Hepatocyte (in vitro differentiated cells): ENCODE measurements around the gene PLAC8. TPM values are rescaled to one million over a fixed set of nuclear protein-coding genes. Genes with fewer than 3 reads are reported as not detected.
"Not testable (repeated sequence)": the region's sequence is repeated elsewhere in the genome, so short reads cannot be mapped to it uniquely, and the experiment has no call there.

Source experiments
- DNase-seq: peaks from one replicate; pipeline ENCODE4 v3.0.0-alpha.2; 2016; ENCODE audit warnings: low spot score
- H2AFZ ChIP-seq: fragments of 200-600 bp; sonication (generic); 2 replicates; pipeline ENCODE4 v1.6.0; 2016; ENCODE audit warnings: antibody characterized with exemption, mild to moderate bottlenecking
- H3K27ac ChIP-seq: fragments of 200-600 bp; sonication (generic); 2 replicates; pipeline ENCODE4 v1.5.1; 2016; ENCODE audit warnings: mild to moderate bottlenecking
- H3K27me3 ChIP-seq: fragments of 200-600 bp; sonication (generic); 2 replicates; pipeline ENCODE4 v1.6.1; 2016
- H3K36me3 ChIP-seq: fragments of 200-600 bp; sonication (generic); replicated peaks from 2 replicates; pipeline ENCODE4 v1.5.1; 2016; ENCODE audit warnings: low read depth; ENCODE audit not compliant: insufficient read depth
- H3K4me1 ChIP-seq: fragments of 200-600 bp; sonication (generic); 2 replicates; pipeline ENCODE4 v1.5.1; 2016; ENCODE audit warnings: mild to moderate bottlenecking, moderate library complexity; ENCODE audit not compliant: insufficient read depth
- H3K4me2 ChIP-seq: fragments of 200-600 bp; sonication (generic); 2 replicates; pipeline ENCODE4 v1.6.0; 2016
- H3K4me3 ChIP-seq: fragments of 200-600 bp; sonication (generic); 2 replicates; pipeline ENCODE4 v1.5.1; 2016; ENCODE audit warnings: mild to moderate bottlenecking
- H3K79me2 ChIP-seq: fragments of 200-600 bp; sonication (generic); 2 replicates; pipeline ENCODE4 v1.6.0; 2017; ENCODE audit warnings: mild to moderate bottlenecking
- H3K9me2 ChIP-seq: fragments of 200-600 bp; sonication (generic); replicated peaks from 2 replicates; pipeline ENCODE4 v1.6.0; 2017; ENCODE audit warnings: mild to moderate bottlenecking; ENCODE audit not compliant: insufficient read depth
- H3K9me3 ChIP-seq: fragments of 200-600 bp; sonication (generic); 2 replicates; pipeline ENCODE4 v1.5.1; 2016; ENCODE audit warnings: low read depth, mild to moderate bottlenecking
- H4K20me1 ChIP-seq: fragments of 200-600 bp; sonication (generic); 2 replicates; pipeline ENCODE4 v1.6.0; 2016; ENCODE audit warnings: mild to moderate bottlenecking; ENCODE audit not compliant: insufficient read depth, poor library complexity, severe bottlenecking
- CTCF ChIP-seq: fragments of 200-600 bp; sonication (generic); IDR thresholded peaks from 2 replicates; pipeline ENCODE4 v1.5.1; 2016; ENCODE audit warnings: antibody characterized with exemption, mild to moderate bottlenecking; ENCODE audit not compliant: poor library complexity
- EZH2 ChIP-seq: fragments of 200-600 bp; sonication (generic); IDR thresholded peaks from 2 replicates; pipeline ENCODE4 v1.6.1; 2016; ENCODE audit warnings: antibody characterized with exemption, mild to moderate bottlenecking, borderline replicate concordance
- EZH2phosphoT487 ChIP-seq: fragments of 200-600 bp; sonication (generic); IDR thresholded peaks from one replicate; pipeline ENCODE4 v1.6.1; 2018; ENCODE audit warnings: antibody characterized with exemption, mild to moderate bottlenecking, low read depth, moderate library complexity; ENCODE audit not compliant: unreplicated experiment, severe bottlenecking
- WGBS: methylation state at CpG from one replicate; pipeline ENCODE4 v1.1.6; 2016; ENCODE audit warnings: low lambda C conversion rate; ENCODE audit errors: missing lambda C conversion rate; 5-methylcytosine and 5-hydroxymethylcytosine counted together
- polyA plus RNA-seq: library from polyadenylated mRNA; unstranded; fragments of >200 nt; fragmentation: Nextera tagmentation; extraction: Ambion mirVana; gene quantifications from 2 replicates; pipeline ENCODE4 v1.2.1, GENCODE V29; 2016
- total RNA-seq: library from RNA; depleted of rRNA; stranded (reverse); fragments of >200 nt; gene quantifications from 2 replicates; pipeline ENCODE4 v1.2.3, GENCODE V29; 2014

Gene PLAC8
- total and polyA plus RNA-seq, 2 experiments from 2014 or later, result 14.2 to 16.6 TPM

DNA sequence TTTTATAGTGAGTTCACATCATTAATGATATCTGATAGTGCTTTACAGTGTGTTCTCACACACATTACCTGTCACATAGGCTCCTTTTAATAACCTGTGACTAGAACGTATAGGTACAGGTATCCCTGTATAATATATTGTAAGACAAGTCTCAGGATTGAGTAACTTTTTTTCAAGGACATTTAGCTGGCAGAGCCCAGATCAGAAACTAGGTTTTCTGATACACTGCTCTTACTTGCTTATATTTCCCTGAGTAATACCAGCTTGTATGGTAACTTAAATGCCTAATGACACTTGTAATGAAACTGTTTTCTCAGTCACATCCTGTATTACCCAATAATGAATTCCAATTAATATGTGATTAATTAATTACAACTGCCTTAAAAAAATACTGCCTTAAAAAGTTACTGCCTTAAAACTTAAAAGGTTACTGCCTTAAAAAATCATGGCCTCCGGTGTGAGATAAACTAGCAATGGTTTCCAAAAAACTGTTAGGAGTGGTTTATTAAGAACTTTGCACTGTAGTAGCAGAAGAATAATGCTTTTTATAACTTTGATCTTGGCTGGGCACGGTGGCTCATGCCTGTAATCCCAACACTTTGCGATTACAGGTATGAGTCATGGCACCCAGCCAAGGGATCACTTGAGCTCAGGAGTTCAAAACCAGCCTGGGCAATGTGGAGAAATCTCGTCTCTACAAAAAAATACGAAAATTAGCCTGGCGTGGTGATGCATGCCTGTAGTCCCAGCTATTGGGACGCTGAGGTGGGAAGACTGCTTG lies 67.6 kb downstream of the PLAC8 start:
- H3K4me3 ChIP-seq, result no peak overlapping the region
- TF ChIP-seq CTCF, result no peak
- no peak for TF ChIP-seq EZH2phosphoT487
- TF ChIP-seq EZH2, result no peak
- no peaks in the 10 kb centered on the region for H3K4me1 ChIP-seq
- H3K27me3 ChIP-seq, result no peaks in the 10 kb centered on the region
- H3K27ac ChIP-seq, result no peak overlapping the region
- no peak for DNase-seq
- H3K79me2 ChIP-seq, result peaks cover 38% of the 10 kb centered on the region
- H3K9me2 ChIP-seq, result no peaks in the 10 kb centered on the region
- H3K4me2 ChIP-seq, result no peak overlapping the region
- 89% methylated on average over 8 of the region's 8 CpGs for WGBS
- peaks cover 4% of the 10 kb centered on the region for H4K20me1 ChIP-seq
- no peaks in the 10 kb centered on the region for H3K36me3 ChIP-seq
- no peaks in the 10 kb centered on the region for H3K9me3 ChIP-seq
- H2AFZ ChIP-seq, result no peak overlapping the region

DNA sequence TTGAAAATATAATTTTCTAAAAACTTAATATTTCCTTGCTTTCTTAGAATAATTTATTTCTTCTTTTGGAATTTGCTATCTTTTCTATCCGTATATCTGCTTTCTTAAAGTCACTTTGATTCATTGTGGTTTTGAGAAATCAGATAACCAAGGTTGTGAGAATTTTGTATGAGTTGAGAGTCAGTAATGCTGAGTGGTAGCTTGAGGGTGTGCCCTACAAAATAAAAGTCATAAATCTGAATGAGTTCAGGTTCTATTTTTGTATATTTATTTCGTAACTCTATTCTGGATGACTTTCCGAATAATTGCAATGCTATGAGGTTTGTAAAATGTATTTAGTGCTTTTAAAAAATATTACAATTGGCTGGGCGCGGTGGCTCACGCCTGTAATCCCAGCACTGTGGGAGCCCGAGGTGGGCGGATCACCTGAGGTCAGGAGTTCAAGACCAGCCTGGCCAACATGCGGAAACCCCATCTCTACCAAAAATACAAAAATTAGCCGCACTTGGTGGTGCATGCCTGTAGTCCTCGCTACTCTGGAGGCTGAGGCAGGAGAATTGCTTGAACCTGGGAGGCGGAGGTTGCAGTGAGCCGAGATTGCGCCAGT lies 70.6 kb downstream of the PLAC8 start:
- H3K79me2 ChIP-seq, result peaks cover 68% of the 10 kb centered on the region

DNA sequence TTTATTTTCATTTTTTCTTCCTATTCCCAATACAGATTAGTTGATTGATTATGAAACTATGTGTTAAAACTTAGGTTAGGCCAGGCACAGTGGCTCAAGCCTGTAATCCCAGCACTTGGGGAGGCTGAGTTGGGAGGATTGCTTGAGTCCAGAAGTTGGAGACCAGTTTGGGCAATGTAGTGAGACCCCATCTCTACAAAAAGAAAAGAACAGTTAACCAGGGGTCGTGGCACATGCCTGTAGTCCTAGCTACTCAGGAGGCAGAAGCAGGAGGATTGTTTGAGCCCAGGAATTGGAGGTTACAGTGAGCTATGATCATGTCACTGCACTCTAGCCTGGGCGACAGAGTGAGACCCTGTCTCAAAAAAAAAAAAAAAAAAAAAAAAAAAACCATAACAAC lies 71.4 kb downstream of the PLAC8 start:
- 96% methylated on average over 2 of the region's 2 CpGs for WGBS
- H3K4me1 ChIP-seq, result not testable (repeated sequence)

More for the DNA sequence above, 70.6 kb downstream of the PLAC8 start:
- H3K9me2 ChIP-seq, result no peaks in the 10 kb centered on the region
- H3K4me3 ChIP-seq, result no peak overlapping the region
- no peak overlapping the region for H2AFZ ChIP-seq
- 97% methylated on average over 14 of the region's 14 CpGs for WGBS
- no peak overlapping the region for H3K27ac ChIP-seq
- no peak for TF ChIP-seq CTCF
- TF ChIP-seq EZH2, result no peak
- TF ChIP-seq EZH2phosphoT487, result no peak
- no peaks in the 10 kb centered on the region for H3K27me3 ChIP-seq
- no peak for DNase-seq
- H4K20me1 ChIP-seq, result peaks cover 4% of the 10 kb centered on the region
- H3K9me3 ChIP-seq, result no peaks in the 10 kb centered on the region
- H3K4me2 ChIP-seq, result no peak overlapping the region
- no peaks in the 10 kb centered on the region for H3K4me1 ChIP-seq
- H3K36me3 ChIP-seq, result no peaks in the 10 kb centered on the region

DNA sequence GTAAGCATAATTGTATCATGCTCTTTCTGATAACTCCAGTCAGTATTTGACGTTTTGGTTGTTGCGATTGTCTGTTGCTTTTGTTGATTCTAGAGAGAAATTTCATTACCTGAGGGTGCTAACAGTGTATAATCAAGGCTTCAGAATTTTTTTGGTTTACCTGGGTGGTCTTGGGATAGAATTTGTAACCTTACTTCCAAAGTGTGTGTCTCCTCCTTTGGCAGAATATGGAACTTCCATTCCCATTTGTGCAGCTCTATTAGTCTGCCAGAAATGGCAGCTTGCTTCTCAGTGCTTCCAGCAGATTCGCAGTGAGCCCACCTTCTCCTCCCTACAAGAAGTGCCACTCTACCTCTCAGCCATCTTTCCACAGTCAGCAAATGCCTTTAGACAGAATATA lies 74.3 kb downstream of the PLAC8 start:
- no peak overlapping the region for H3K4me3 ChIP-seq
- H3K9me2 ChIP-seq, result no peaks in the 10 kb centered on the region
- peaks cover 9% of the 10 kb centered on the region for H4K20me1 ChIP-seq
- no peaks in the 10 kb centered on the region for H3K9me3 ChIP-seq
- H3K4me1 ChIP-seq, result peaks cover 6% of the 10 kb centered on the region
- no peak for DNase-seq
- TF ChIP-seq EZH2phosphoT487, result no peak
- TF ChIP-seq EZH2, result no peak
- no peak for TF ChIP-seq CTCF
- H2AFZ ChIP-seq, result no peak overlapping the region
- H3K4me2 ChIP-seq, result no peak overlapping the region
- no peak overlapping the region for H3K27ac ChIP-seq
- no peaks in the 10 kb centered on the region for H3K27me3 ChIP-seq
- no peaks in the 10 kb centered on the region for H3K36me3 ChIP-seq
- 85% methylated on average over 3 of the region's 3 CpGs for WGBS
- H3K79me2 ChIP-seq, result peaks cover 95% of the 10 kb centered on the region

More for the DNA sequence above, 71.4 kb downstream of the PLAC8 start:
- not testable (repeated sequence) for H4K20me1 ChIP-seq, H3K9me2 ChIP-seq, H3K36me3 ChIP-seq, H3K9me3 ChIP-seq, H3K4me2 ChIP-seq, H3K27me3 ChIP-seq, H3K4me3 ChIP-seq, DNase-seq, H2AFZ ChIP-seq, H3K27ac ChIP-seq
- H3K79me2 ChIP-seq, result peaks cover 75% of the 10 kb centered on the region
